Measurements from ENCODE around the gene MAP7.

MAP7 gene

DNA sequence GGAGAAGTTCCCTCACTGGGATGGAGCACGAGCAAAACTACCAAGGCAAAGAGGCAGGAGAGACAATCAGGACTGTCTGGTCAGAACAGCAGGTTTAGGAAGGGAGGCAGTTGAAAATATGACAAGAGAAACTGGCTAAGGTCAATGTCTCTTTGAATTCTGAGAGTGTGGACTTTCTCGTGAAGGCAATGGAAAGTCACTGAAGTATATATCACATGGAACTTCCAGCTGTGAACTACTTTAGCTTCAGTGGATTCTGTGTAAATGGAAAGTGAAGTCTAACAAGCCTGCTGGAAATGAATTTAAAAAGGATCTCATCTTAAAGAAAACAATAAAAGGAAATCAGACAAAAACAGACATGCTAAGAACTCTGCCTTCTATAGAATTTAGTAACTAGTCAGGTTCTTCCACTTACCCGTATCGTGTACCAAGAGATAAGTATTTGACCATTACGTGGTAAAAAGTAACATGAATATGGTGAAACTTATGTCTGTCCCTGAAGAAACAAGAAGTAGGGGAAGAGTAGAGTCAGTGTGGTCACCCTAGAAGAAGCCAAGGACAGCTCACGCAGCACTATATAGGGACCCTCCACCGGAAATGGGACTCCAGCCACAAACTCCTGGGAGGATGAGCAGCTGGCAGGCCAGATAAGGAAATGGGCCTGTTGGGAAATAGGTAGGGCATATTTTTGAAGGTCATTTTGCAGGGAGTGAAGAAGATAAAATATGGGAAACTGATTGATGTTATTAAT, 123.4 kb downstream of the MAP7 start:
- H3K4me2 ChIP-seq (ENCODE audit: low read length) = no peak overlapping the region
- no peaks in the 10 kb centered on the region for H3K9me2 ChIP-seq (replicated peaks; ENCODE audit: control insufficient read depth, low read length)
- H3K27ac ChIP-seq (ENCODE audit: low read depth, low read length) = no peak overlapping the region
- H3K27me3 ChIP-seq (ENCODE audit: control insufficient read depth, low read length) = 0 out of 2 replicates have a peak, but pooled peaks cover 3% of the 10 kb centered on the region
- H3F3A ChIP-seq (ENCODE audit: control insufficient read depth, insufficient read depth) = no peaks in the 10 kb centered on the region
- H4K20me1 ChIP-seq (ENCODE audit: control insufficient read depth, insufficient read depth, low read depth, low read length) = no peaks in the 10 kb centered on the region
- no peak for TF ChIP-seq EZH2phosphoT487 (IDR thresholded peaks at IDR 0.05; ENCODE audit: borderline replicate concordance, low read length)
- TF ChIP-seq, protein P1, sequence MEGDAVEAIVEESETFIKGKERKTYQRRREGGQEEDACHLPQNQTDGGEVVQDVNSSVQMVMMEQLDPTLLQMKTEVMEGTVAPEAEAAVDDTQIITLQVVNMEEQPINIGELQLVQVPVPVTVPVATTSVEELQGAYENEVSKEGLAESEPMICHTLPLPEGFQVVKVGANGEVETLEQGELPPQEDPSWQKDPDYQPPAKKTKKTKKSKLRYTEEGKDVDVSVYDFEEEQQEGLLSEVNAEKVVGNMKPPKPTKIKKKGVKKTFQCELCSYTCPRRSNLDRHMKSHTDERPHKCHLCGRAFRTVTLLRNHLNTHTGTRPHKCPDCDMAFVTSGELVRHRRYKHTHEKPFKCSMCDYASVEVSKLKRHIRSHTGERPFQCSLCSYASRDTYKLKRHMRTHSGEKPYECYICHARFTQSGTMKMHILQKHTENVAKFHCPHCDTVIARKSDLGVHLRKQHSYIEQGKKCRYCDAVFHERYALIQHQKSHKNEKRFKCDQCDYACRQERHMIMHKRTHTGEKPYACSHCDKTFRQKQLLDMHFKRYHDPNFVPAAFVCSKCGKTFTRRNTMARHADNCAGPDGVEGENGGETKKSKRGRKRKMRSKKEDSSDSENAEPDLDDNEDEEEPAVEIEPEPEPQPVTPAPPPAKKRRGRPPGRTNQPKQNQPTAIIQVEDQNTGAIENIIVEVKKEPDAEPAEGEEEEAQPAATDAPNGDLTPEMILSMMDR (IDR thresholded peaks at IDR 0.05; ENCODE audit: low read depth, low read length, poor library complexity, severe bottlenecking) = no peak
- no peaks in the 10 kb centered on the region for H3K79me2 ChIP-seq (ENCODE audit: control insufficient read depth, low read length)
- no peak overlapping the region for H3K4me3 ChIP-seq (ENCODE audit: low read length)
- no peaks in the 10 kb centered on the region for H3K4me1 ChIP-seq (ENCODE audit: control insufficient read depth, low read length)
- H3K9me3 ChIP-seq (ENCODE audit: control insufficient read depth, insufficient read depth, low read length) = no peaks in the 10 kb centered on the region
- no peaks in the 10 kb centered on the region for H3K36me3 ChIP-seq (ENCODE audit: control insufficient read depth, low read length)

DNA sequence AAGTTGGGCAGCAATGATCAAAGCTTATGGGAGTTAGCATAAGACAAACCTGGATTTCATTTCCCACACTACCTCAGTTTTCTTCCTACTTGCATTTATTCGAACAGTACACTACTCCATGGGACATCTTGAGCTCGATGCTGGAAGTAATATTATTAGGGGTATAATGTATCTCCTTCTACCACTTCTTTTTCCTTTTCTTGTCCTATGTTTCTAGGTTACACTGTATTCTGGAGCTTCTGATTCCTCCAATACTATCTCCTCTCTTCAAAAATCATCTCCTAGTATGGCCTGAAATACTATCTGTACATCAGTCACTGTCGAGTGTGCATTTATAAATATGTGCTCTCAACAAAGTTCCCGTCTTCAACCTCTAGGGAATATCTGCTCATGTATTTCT, 124.4 kb downstream of the MAP7 start:
- no peak for TF ChIP-seq EZH2phosphoT487 (IDR thresholded peaks at IDR 0.05; ENCODE audit: borderline replicate concordance, low read length)
- Histone ChIP-seq H3K9me2 (replicated peaks; ENCODE audit: control insufficient read depth, low read length) (no peaks in the 10 kb centered on the region), H3K4me1 (ENCODE audit: control insufficient read depth, low read length) (no peaks in the 10 kb centered on the region), H3K4me2 (ENCODE audit: low read length) (no peak overlapping the region), H3F3A (ENCODE audit: control insufficient read depth, insufficient read depth) (no peaks in the 10 kb centered on the region), H3K4me3 (ENCODE audit: low read length) (no peak overlapping the region), H4K20me1 (ENCODE audit: control insufficient read depth, insufficient read depth, low read depth, low read length) (no peaks in the 10 kb centered on the region), H3K79me2 (ENCODE audit: control insufficient read depth, low read length) (no peaks in the 10 kb centered on the region), H3K27ac (ENCODE audit: low read depth, low read length) (no peak overlapping the region), H3K9me3 (ENCODE audit: control insufficient read depth, insufficient read depth, low read length) (no peaks in the 10 kb centered on the region), H3K27me3 (ENCODE audit: control insufficient read depth, low read length) (0 out of 2 replicates have a peak, but pooled peaks cover 3% of the 10 kb centered on the region), H3K36me3 (ENCODE audit: control insufficient read depth, low read length) (no peaks in the 10 kb centered on the region)

DNA sequence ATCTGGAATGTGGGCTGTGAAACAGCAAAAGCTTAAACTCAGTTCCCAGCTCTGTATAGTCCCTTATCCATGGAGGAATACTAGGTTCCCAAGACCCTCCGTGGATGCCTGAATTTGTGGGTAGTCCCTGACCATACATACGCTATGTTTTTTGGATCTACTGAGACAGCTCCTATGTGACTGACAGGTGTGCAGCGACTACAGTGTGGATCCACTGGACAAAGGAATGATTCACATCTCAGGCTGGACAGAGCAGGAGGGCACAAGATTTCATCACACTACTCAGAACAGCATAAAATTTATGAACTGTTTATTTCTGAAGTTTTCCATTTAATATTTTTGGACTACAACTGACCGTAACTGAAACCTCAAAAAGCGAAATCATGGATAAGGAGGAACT, 125.3 kb downstream of the MAP7 start:
- Histone ChIP-seq H4K20me1 (ENCODE audit: control insufficient read depth, insufficient read depth, low read depth, low read length) (no peaks in the 10 kb centered on the region), H3K27ac (ENCODE audit: low read depth, low read length) (no peak overlapping the region), H3K4me1 (ENCODE audit: control insufficient read depth, low read length) (no peaks in the 10 kb centered on the region), H3K79me2 (ENCODE audit: control insufficient read depth, low read length) (no peaks in the 10 kb centered on the region), H3K36me3 (ENCODE audit: control insufficient read depth, low read length) (no peaks in the 10 kb centered on the region), H3K4me3 (ENCODE audit: low read length) (no peak overlapping the region), H3K9me2 (replicated peaks; ENCODE audit: control insufficient read depth, low read length) (no peaks in the 10 kb centered on the region), H3K4me2 (ENCODE audit: low read length) (no peak overlapping the region), H3K27me3 (ENCODE audit: control insufficient read depth, low read length) (0 out of 2 replicates have a peak, but pooled peaks cover 3% of the 10 kb centered on the region), H3K9me3 (ENCODE audit: control insufficient read depth, insufficient read depth, low read length) (no peaks in the 10 kb centered on the region), H3F3A (ENCODE audit: control insufficient read depth, insufficient read depth) (no peaks in the 10 kb centered on the region)
- no peak for TF ChIP-seq EZH2phosphoT487 (IDR thresholded peaks at IDR 0.05; ENCODE audit: borderline replicate concordance, low read length)
- TF ChIP-seq, protein P1 (IDR thresholded peaks at IDR 0.05; ENCODE audit: low read depth, low read length, poor library complexity, severe bottlenecking) = no peak

DNA sequence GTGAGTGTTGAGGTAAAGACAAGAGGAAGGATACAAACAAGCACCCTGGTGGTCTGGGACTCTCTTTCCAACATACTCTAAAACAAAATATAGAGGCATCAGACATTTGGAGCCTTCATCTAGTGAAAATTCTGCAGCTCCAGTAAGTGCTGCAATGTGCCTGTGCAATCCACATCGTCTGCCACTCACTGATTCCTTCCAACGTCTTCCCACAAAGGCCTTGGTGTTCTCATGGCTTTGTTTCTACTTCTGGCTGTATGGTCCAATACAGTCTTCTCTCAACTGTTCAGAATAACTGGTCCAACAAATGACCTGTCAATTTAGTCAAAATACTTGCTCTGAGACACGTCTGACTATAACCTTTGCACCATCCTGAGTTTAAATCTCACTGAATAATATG, 125.8 kb downstream of the MAP7 start:
- no peaks in the 10 kb centered on the region for H3F3A ChIP-seq (ENCODE audit: control insufficient read depth, insufficient read depth)
- H3K79me2 ChIP-seq (ENCODE audit: control insufficient read depth, low read length) = no peaks in the 10 kb centered on the region
- no peaks in the 10 kb centered on the region for H3K4me1 ChIP-seq (ENCODE audit: control insufficient read depth, low read length)
- H4K20me1 ChIP-seq (ENCODE audit: control insufficient read depth, insufficient read depth, low read depth, low read length) = no peaks in the 10 kb centered on the region
- no peaks in the 10 kb centered on the region for H3K36me3 ChIP-seq (ENCODE audit: control insufficient read depth, low read length)
- no peaks in the 10 kb centered on the region for H3K9me2 ChIP-seq (replicated peaks; ENCODE audit: control insufficient read depth, low read length)
- no peak overlapping the region for H3K27ac ChIP-seq (ENCODE audit: low read depth, low read length)
- no peak overlapping the region for H3K4me2 ChIP-seq (ENCODE audit: low read length)
- H3K4me3 ChIP-seq (ENCODE audit: low read length) = no peak overlapping the region
- H3K27me3 ChIP-seq (ENCODE audit: control insufficient read depth, low read length) = 0 out of 2 replicates have a peak, but pooled peaks cover 3% of the 10 kb centered on the region
- TF ChIP-seq, protein P1 (IDR thresholded peaks at IDR 0.05; ENCODE audit: low read depth, low read length, poor library complexity, severe bottlenecking) = no peak
- no peak for TF ChIP-seq EZH2phosphoT487 (IDR thresholded peaks at IDR 0.05; ENCODE audit: borderline replicate concordance, low read length)
- H3K9me3 ChIP-seq (ENCODE audit: control insufficient read depth, insufficient read depth, low read length) = no peaks in the 10 kb centered on the region

Measured in DOHH2 (cell line).